ENCODE measurements around the gene YES1. TPM values are rescaled to one million over a fixed set of nuclear protein-coding genes. Genes with fewer than 3 reads are reported as not detected.

Gene YES1
- polyA plus RNA-seq, 1 donor from 2014 or later, result 12.0 TPM

- no peak overlapping the region for H3K4me3 ChIP-seq (ENCODE audit: low read length)
- no peaks in the 10 kb centered on the region for H3F3A ChIP-seq (ENCODE audit: insufficient read depth, low read length, poor library complexity, severe bottlenecking)
- H4K20me1 ChIP-seq (ENCODE audit: insufficient read depth), result no peaks in the 10 kb centered on the region
- H3K79me2 ChIP-seq (replicated peaks; ENCODE audit: insufficient read depth, low read length), result no peaks in the 10 kb centered on the region
- no peak overlapping the region for H3K27ac ChIP-seq (ENCODE audit: low read length)
- TF ChIP-seq REST (IDR thresholded peaks at IDR 0.05; ENCODE audit: borderline replicate concordance), result no peak
- no peak for TF ChIP-seq EP300 (conservative IDR thresholded peaks at IDR 0.05; ENCODE audit: poor library complexity, severe bottlenecking)
- no peak for TF ChIP-seq POLR2AphosphoS5 (IDR thresholded peaks at IDR 0.05)
- no peak for TF ChIP-seq RAD21 (conservative IDR thresholded peaks at IDR 0.05)
- TF ChIP-seq MXI1 (conservative IDR thresholded peaks at IDR 0.05; ENCODE audit: poor library complexity, severe bottlenecking), result no peak
- TF ChIP-seq TAF1 (IDR thresholded peaks at IDR 0.05; ENCODE audit: low read depth), result no peak
- TF ChIP-seq CTCF (IDR thresholded peaks at IDR 0.05; ENCODE audit: poor library complexity, severe bottlenecking), result no peak
- no peak for TF ChIP-seq SMC3 (conservative IDR thresholded peaks at IDR 0.05; ENCODE audit: poor library complexity)
- TF ChIP-seq EZH2 (IDR thresholded peaks at IDR 0.05; ENCODE audit: borderline replicate concordance, insufficient read depth, low read length, poor library complexity, severe bottlenecking), result no peak
- H3K36me3 ChIP-seq (ENCODE audit: insufficient read depth, low read length), result no peaks in the 10 kb centered on the region
- peaks cover 7% of the 10 kb centered on the region for H3K9me3 ChIP-seq (ENCODE audit: low read length)
- H3K27me3 ChIP-seq (ENCODE audit: insufficient read depth, low read depth, low read length), result no peaks in the 10 kb centered on the region
- H3K4me2 ChIP-seq (ENCODE audit: low read length), result no peak overlapping the region
- no peak overlapping the region for H3K9ac ChIP-seq (ENCODE audit: low read length)
- H3K9me2 ChIP-seq (ENCODE audit: insufficient read depth, low read length), result no peaks in the 10 kb centered on the region
- no peak overlapping the region for H2AFZ ChIP-seq (ENCODE audit: low read depth, low read length)
Measured at GRCh38 chr18:717003-717402, 95.0 kb downstream of the YES1 start.

GRCh38 chr18:715626-716025 is 96.4 kb downstream of the YES1 start:
- H4K20me1 ChIP-seq (ENCODE audit: insufficient read depth), result no peaks in the 10 kb centered on the region
- H2AFZ ChIP-seq (ENCODE audit: low read depth, low read length), result no peak overlapping the region
- no peaks in the 10 kb centered on the region for H3F3A ChIP-seq (ENCODE audit: insufficient read depth, low read length, poor library complexity, severe bottlenecking)
- no peak overlapping the region for H3K9ac ChIP-seq (ENCODE audit: low read length)
- no peaks in the 10 kb centered on the region for H3K79me2 ChIP-seq (replicated peaks; ENCODE audit: insufficient read depth, low read length)
- no peak overlapping the region for H3K27ac ChIP-seq (ENCODE audit: low read length)
- H3K9me2 ChIP-seq (ENCODE audit: insufficient read depth, low read length), result no peaks in the 10 kb centered on the region
- H3K4me2 ChIP-seq (ENCODE audit: low read length), result no peak overlapping the region
- no peak for TF ChIP-seq SMC3 (conservative IDR thresholded peaks at IDR 0.05; ENCODE audit: poor library complexity)
- no peak for TF ChIP-seq CTCF (IDR thresholded peaks at IDR 0.05; ENCODE audit: poor library complexity, severe bottlenecking)
- no peak for TF ChIP-seq EP300 (conservative IDR thresholded peaks at IDR 0.05; ENCODE audit: poor library complexity, severe bottlenecking)
- TF ChIP-seq RAD21 (conservative IDR thresholded peaks at IDR 0.05), result no peak
- TF ChIP-seq EZH2 (IDR thresholded peaks at IDR 0.05; ENCODE audit: borderline replicate concordance, insufficient read depth, low read length, poor library complexity, severe bottlenecking), result no peak
- TF ChIP-seq REST (IDR thresholded peaks at IDR 0.05; ENCODE audit: borderline replicate concordance), result no peak
- no peak for TF ChIP-seq POLR2AphosphoS5 (IDR thresholded peaks at IDR 0.05)
- TF ChIP-seq TAF1 (IDR thresholded peaks at IDR 0.05; ENCODE audit: low read depth), result no peak
- peaks cover 8% of the 10 kb centered on the region for H3K27me3 ChIP-seq (ENCODE audit: insufficient read depth, low read depth, low read length)
- no peak overlapping the region for H3K4me3 ChIP-seq (ENCODE audit: low read length)
- peaks cover 7% of the 10 kb centered on the region for H3K9me3 ChIP-seq (ENCODE audit: low read length)
- H3K36me3 ChIP-seq (ENCODE audit: insufficient read depth, low read length), result no peaks in the 10 kb centered on the region

All from neural cell (in vitro differentiated cells).